Gastrocnemius medialis (tissue), 4 donors: ENCODE results near the gene ISG20.

Experiments
- CTCF ChIP-seq, 5 experiments: fragments of 450-650 bp in 3 of 5; fragments of 200-600 bp in 2 of 5; sonication (generic) in 2 of 5; IDR thresholded peaks in 4 of 5; conservative IDR thresholded peaks in 1 of 5; 1 replicate in 4 of 5; 2 replicates in 1 of 5; pipeline ENCODE4 v1.5.1; 2016 to 2019; ENCODE audit warnings: antibody characterized with exemption in 5 of 5, mild to moderate bottlenecking in 3 of 5, moderate library complexity in 3 of 5
- POLR2A ChIP-seq, 2 donors: fragments of 450-650 bp; IDR thresholded peaks; one replicate each; pipeline ENCODE4 v1.6.1; 2017; ENCODE audit warnings: antibody characterized with exemption in 2 of 2, mild to moderate bottlenecking in 2 of 2, moderate library complexity in 2 of 2

- TF ChIP-seq CTCF (IDR thresholded peaks at IDR 0.05 in 4 of 5, conservative IDR thresholded peaks at IDR 0.05 in 1 of 5), result no peak
- no peak for TF ChIP-seq POLR2A (IDR thresholded peaks at IDR 0.05)
Observed at GRCh38 chr15:88651136-88651732, 12.4 kb downstream of the ISG20 start.
